Right lung (tissue), 10 donors: Measurements from ENCODE around the gene PLPPR3. TPM values are rescaled to one million over a fixed set of nuclear protein-coding genes. Genes with fewer than 3 reads are reported as not detected.

Experiments used
- DNase-seq, 2 donors: peaks; one replicate each; pipeline ENCODE4 v3.0.0-alpha.2; 2013
- long read RNA-seq, 8 donors: transcript quantifications; one replicate each; lab custom pipeline, GENCODE V29; 2026
- polyA plus RNA-seq, 5 donors: library from polyadenylated mRNA; unstranded; fragments of 120-200 nt; gene quantifications; one replicate each; pipeline versions ENCODE4 v1.2.1 to v1.2.3, GENCODE V29; 2013; ENCODE audit warnings: inconsistent platforms in 1 of 5, low replicate concordance in 1 of 5; ENCODE audit not compliant: insufficient read length in 5 of 5, insufficient read depth in 1 of 5

The PLPPR3 gene
- polyA plus RNA-seq: 10 to 100 TPM in 1 of 5 donors, 1 to 10 TPM in 4; 3.0 to 13.7 (median 7.1) TPM
- long read RNA-seq, donor 1, partial matches to known transcripts: 0 of 4 reads
- long read RNA-seq, donor 1, other reads (novel, unspliced or antisense): 0 of 4 reads
- long read RNA-seq, donor 2, partial matches to known transcripts: 0 of 1 reads
- long read RNA-seq, donor 2, other reads (novel, unspliced or antisense): 0 of 1 reads
- long read RNA-seq, donor 3, partial matches to known transcripts: 0 of 3 reads
- long read RNA-seq, donor 3, other reads (novel, unspliced or antisense): 0 of 3 reads
- long read RNA-seq, donor 4, partial matches to known transcripts: 6 of 36 reads
- long read RNA-seq, donor 4, other reads (novel, unspliced or antisense): 30 of 36 reads
- long read RNA-seq, donor 5, partial matches to known transcripts: 0 of 2 reads
- long read RNA-seq, donor 5, other reads (novel, unspliced or antisense): 0 of 2 reads
- long read RNA-seq, donor 6, partial matches to known transcripts: 0 of 3 reads
- long read RNA-seq, donor 6, other reads (novel, unspliced or antisense): 0 of 3 reads
- long read RNA-seq, donor 7, transcript PLPPR3-204 (8 exons, 2,328 nt): major isoform, 5 of 5 reads
- long read RNA-seq, donor 7, partial matches to known transcripts: 0 of 5 reads
- long read RNA-seq, donor 7, other reads (novel, unspliced or antisense): 0 of 5 reads
- long read RNA-seq, donor 8, partial matches to known transcripts: 0 of 3 reads
- long read RNA-seq, donor 8, other reads (novel, unspliced or antisense): 0 of 3 reads

GRCh38 chr19:821825-822503, at the start of gene PLPPR3:
Gene PLPPR3 (minus strand): TSS chr19:821955. CDS start chr19:821559, 396 bp downstream.
- no peak for DNase-seq

GRCh38 chr19:870963-871401, 49.2 kb upstream of the PLPPR3 start:
- DNase-seq: peak; percentile 66 to 75

GRCh38 chr19:870314-870713, 48.6 kb upstream of the PLPPR3 start:
- DNase-seq: no peak

GRCh38 chr19:869245-870177, 47.8 kb upstream of the PLPPR3 start:
- peak; percentile 80 to 85 for DNase-seq

- DNase-seq: no peak
Measured at GRCh38 chr19:868458-869244, 46.9 kb upstream of the PLPPR3 start.

GRCh38 chr19:867855-868457, 46.2 kb upstream of the PLPPR3 start:
- DNase-seq: no peak

GRCh38 chr19:867301-867793, 45.6 kb upstream of the PLPPR3 start:
- no peak for DNase-seq

- DNase-seq: no peak
Measured at GRCh38 chr19:866769-867300, 45.1 kb upstream of the PLPPR3 start.

- DNase-seq: no peak
Measured at GRCh38 chr19:863315-863620, 41.5 kb upstream of the PLPPR3 start.

- DNase-seq: no peak
Measured at GRCh38 chr19:862581-863314, 41.0 kb upstream of the PLPPR3 start.

GRCh38 chr19:861756-862580, 40.2 kb upstream of the PLPPR3 start:
- DNase-seq: no peak

GRCh38 chr19:861141-861755, 39.5 kb upstream of the PLPPR3 start:
- no peak for DNase-seq

GRCh38 chr19:858868-859843, 37.4 kb upstream of the PLPPR3 start, which contains the start of gene CFD:
Gene CFD (plus strand): TSS chr19:859664. CDS start chr19:859690, 26 bp downstream.
- peak; percentile 42 to 45 for DNase-seq

GRCh38 chr19:858284-858683, 36.5 kb upstream of the PLPPR3 start:
- no peak for DNase-seq

GRCh38 chr19:855566-856120, 33.9 kb upstream of the PLPPR3 start:
- DNase-seq: no peak

- no peak for DNase-seq
Measured at GRCh38 chr19:855142-855541, 33.4 kb upstream of the PLPPR3 start.
